ENCODE measurements around the gene C7orf33. TPM values are rescaled to one million over a fixed set of nuclear protein-coding genes. Genes with fewer than 3 reads are reported as not detected.

Gene C7orf33
- total and polyA plus RNA-seq, 4 donors: not detected

- 96% methylated on average over 7 of the region's 7 CpGs for WGBS
- H3K9ac ChIP-seq (ENCODE audit: low read depth in 1 of 2, low read length in 2 of 2): no peak overlapping the region
- TF ChIP-seq RXRA (IDR thresholded peaks at IDR 0.05): no peak
- no peak for TF ChIP-seq RAD21 (IDR thresholded peaks at IDR 0.05)
- no peak for TF ChIP-seq REST (IDR thresholded peaks at IDR 0.05)
- no peak for TF ChIP-seq CTCF (IDR thresholded peaks at IDR 0.05; ENCODE audit: low read depth, low read length, missing input control)
- no peak for TF ChIP-seq JUND (IDR thresholded peaks at IDR 0.05)
- H3K27ac ChIP-seq (ENCODE audit: low read depth in 1 of 2, low read length in 2 of 2): no peak overlapping the region
- DNase-seq (ENCODE audit: low spot score): no peak
- H3K36me3 ChIP-seq (ENCODE audit: control insufficient read depth in 4 of 4, insufficient read depth in 3 of 4, low read depth in 1 of 4, low read length in 3 of 4): no peaks in the 10 kb centered on the region
- H3K9me3 ChIP-seq (ENCODE audit: control insufficient read depth in 4 of 4, low read length in 3 of 4): no peaks in the 10 kb centered on the region
- H3K27me3 ChIP-seq (ENCODE audit: control insufficient read depth in 4 of 4, insufficient read depth in 4 of 4, low read length in 3 of 4): no peaks in the 10 kb centered on the region
- no peak overlapping the region for H3K4me3 ChIP-seq (ENCODE audit: low read depth in 1 of 3, low read length in 3 of 3)
- H3K4me1 ChIP-seq (ENCODE audit: control insufficient read depth in 4 of 4, insufficient read depth in 4 of 4, low read length in 3 of 4): no peaks in the 10 kb centered on the region
These were observed 5.2 kb upstream of the C7orf33 start for GRCh38 chr7:148585399-148585798.

- 70% methylated on average over 3 of the region's 3 CpGs for WGBS
- Histone ChIP-seq H3K9me3 (ENCODE audit: control insufficient read depth in 4 of 4, low read length in 3 of 4) (no peaks in the 10 kb centered on the region), H3K9ac (ENCODE audit: low read depth in 1 of 2, low read length in 2 of 2) (no peak overlapping the region), H3K4me3 (ENCODE audit: low read depth in 1 of 3, low read length in 3 of 3) (no peak overlapping the region), H3K27ac (ENCODE audit: low read depth in 1 of 2, low read length in 2 of 2) (no peak overlapping the region), H3K4me1 (ENCODE audit: control insufficient read depth in 4 of 4, insufficient read depth in 4 of 4, low read length in 3 of 4) (no peaks in the 10 kb centered on the region), H3K27me3 (ENCODE audit: control insufficient read depth in 4 of 4, insufficient read depth in 4 of 4, low read length in 3 of 4) (no peaks in the 10 kb centered on the region), H3K36me3 (ENCODE audit: control insufficient read depth in 4 of 4, insufficient read depth in 3 of 4, low read depth in 1 of 4, low read length in 3 of 4) (no peaks in the 10 kb centered on the region)
- no peak for DNase-seq (ENCODE audit: low spot score)
- TF ChIP-seq RAD21 (IDR thresholded peaks at IDR 0.05) (no peak), JUND (IDR thresholded peaks at IDR 0.05) (no peak), EGR1 (IDR thresholded peaks at IDR 0.05; ENCODE audit: low read depth in 2 of 2) (no peak), HNF4A (conservative IDR thresholded peaks at IDR 0.05) (no peak), SP1 (IDR thresholded peaks at IDR 0.05) (no peak), NR2F2 (IDR thresholded peaks at IDR 0.05) (no peak), RXRA (IDR thresholded peaks at IDR 0.05) (no peak), FOXA2 (IDR thresholded peaks at IDR 0.05) (no peak), YY1 (IDR thresholded peaks at IDR 0.05) (no peak), CTCF (IDR thresholded peaks at IDR 0.05; ENCODE audit: low read depth, low read length, missing input control) (no peak), REST (IDR thresholded peaks at IDR 0.05) (no peak), HNF4G (IDR thresholded peaks at IDR 0.05) (no peak), GABPA (IDR thresholded peaks at IDR 0.05 in 1 of 2, conservative IDR thresholded peaks at IDR 0.05 in 1 of 2) (no peak), TAF1 (conservative IDR thresholded peaks at IDR 0.05) (no peak), FOXA1 (IDR thresholded peaks at IDR 0.05) (no peak)
- TF ChIP-seq, protein P1, sequence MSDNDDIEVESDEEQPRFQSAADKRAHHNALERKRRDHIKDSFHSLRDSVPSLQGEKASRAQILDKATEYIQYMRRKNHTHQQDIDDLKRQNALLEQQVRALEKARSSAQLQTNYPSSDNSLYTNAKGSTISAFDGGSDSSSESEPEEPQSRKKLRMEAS (IDR thresholded peaks at IDR 0.05): no peak
- TF ChIP-seq, protein P2, sequence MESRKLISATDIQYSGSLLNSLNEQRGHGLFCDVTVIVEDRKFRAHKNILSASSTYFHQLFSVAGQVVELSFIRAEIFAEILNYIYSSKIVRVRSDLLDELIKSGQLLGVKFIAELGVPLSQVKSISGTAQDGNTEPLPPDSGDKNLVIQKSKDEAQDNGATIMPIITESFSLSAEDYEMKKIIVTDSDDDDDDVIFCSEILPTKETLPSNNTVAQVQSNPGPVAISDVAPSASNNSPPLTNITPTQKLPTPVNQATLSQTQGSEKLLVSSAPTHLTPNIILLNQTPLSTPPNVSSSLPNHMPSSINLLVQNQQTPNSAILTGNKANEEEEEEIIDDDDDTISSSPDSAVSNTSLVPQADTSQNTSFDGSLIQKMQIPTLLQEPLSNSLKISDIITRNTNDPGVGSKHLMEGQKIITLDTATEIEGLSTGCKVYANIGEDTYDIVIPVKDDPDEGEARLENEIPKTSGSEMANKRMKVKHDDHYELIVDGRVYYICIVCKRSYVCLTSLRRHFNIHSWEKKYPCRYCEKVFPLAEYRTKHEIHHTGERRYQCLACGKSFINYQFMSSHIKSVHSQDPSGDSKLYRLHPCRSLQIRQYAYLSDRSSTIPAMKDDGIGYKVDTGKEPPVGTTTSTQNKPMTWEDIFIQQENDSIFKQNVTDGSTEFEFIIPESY (IDR thresholded peaks at IDR 0.05): no peak
- TF ChIP-seq, protein P3, sequence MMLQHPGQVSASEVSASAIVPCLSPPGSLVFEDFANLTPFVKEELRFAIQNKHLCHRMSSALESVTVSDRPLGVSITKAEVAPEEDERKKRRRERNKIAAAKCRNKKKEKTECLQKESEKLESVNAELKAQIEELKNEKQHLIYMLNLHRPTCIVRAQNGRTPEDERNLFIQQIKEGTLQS (IDR thresholded peaks at IDR 0.05): no peak
These were observed 3.5 kb upstream of the C7orf33 start for GRCh38 chr7:148587076-148587475.

Measured in liver (tissue), 9 donors.